ENCODE data around the gene FAM229B.

- no peak for TF ChIP-seq EP300 (IDR thresholded peaks at IDR 0.05)
- no peak for TF ChIP-seq CTCF (IDR thresholded peaks at IDR 0.05)
- TF ChIP-seq POLR2A (IDR thresholded peaks at IDR 0.05): no peak
- no peak for TF ChIP-seq POLR2AphosphoS5 (IDR thresholded peaks at IDR 0.05)
Measured at GRCh38 chr6:112148103-112148502, 60.7 kb downstream of the FAM229B start.
